ENCODE measurements around the gene MAGOHB.
"Not testable (repeated sequence)": the region's sequence is repeated elsewhere in the genome, so short reads cannot be mapped to it uniquely, and the experiment has no call there.

Gene MAGOHB
- 19.6 to 29.8 reads per million in 2 donors for total RNA-seq

- peak; percentile 94 for DNase-seq
Measured at GRCh38 chr12:10613349-10614055, at the start of gene MAGOHB. Gene MAGOHB (minus strand): TSS chr12:10613609. CDS start chr12:10613532, 77 bp downstream.

- no peak for DNase-seq
Measured at GRCh38 chr12:10661338-10661737, 47.9 kb upstream of the MAGOHB start.

GRCh38 chr12:10654003-10654402 is 40.6 kb upstream of the MAGOHB start:
- DNase-seq: no peak

- DNase-seq: no peak
Measured at GRCh38 chr12:10652192-10652591, 38.8 kb upstream of the MAGOHB start.

- DNase-seq: not testable (repeated sequence)
Measured at GRCh38 chr12:10646576-10646975, 33.2 kb upstream of the MAGOHB start.

- no peak for DNase-seq
Measured at GRCh38 chr12:10645910-10646309, 32.5 kb upstream of the MAGOHB start.

GRCh38 chr12:10641735-10642500 is 28.5 kb upstream of the MAGOHB start:
- DNase-seq: no peak

- DNase-seq: no peak
Measured at GRCh38 chr12:10638728-10639127, 25.3 kb upstream of the MAGOHB start.

- no peak for DNase-seq
Measured at GRCh38 chr12:10636611-10637010, 23.2 kb upstream of the MAGOHB start.

GRCh38 chr12:10636124-10636523 is 22.7 kb upstream of the MAGOHB start:
- DNase-seq: no peak

GRCh38 chr12:10635306-10635705 is 21.9 kb upstream of the MAGOHB start:
- DNase-seq: no peak

- DNase-seq: no peak
Measured at GRCh38 chr12:10634427-10634826, 21.0 kb upstream of the MAGOHB start.

GRCh38 chr12:10633541-10633940 is 20.1 kb upstream of the MAGOHB start:
- DNase-seq: no peak

GRCh38 chr12:10632226-10632625 is 18.8 kb upstream of the MAGOHB start:
- DNase-seq: no peak

- no peak for DNase-seq
Measured at GRCh38 chr12:10624605-10625004, 11.2 kb upstream of the MAGOHB start.

GRCh38 chr12:10623131-10623530 is 9.7 kb upstream of the MAGOHB start:
- no peak for DNase-seq

- no peak for DNase-seq
Measured at GRCh38 chr12:10621278-10621677, 7.9 kb upstream of the MAGOHB start.

- no peak for DNase-seq
Measured at GRCh38 chr12:10620078-10620779, 6.8 kb upstream of the MAGOHB start.

- no peak for DNase-seq
Measured at GRCh38 chr12:10618338-10618987, 5.1 kb upstream of the MAGOHB start.

- no peak for DNase-seq
Measured at GRCh38 chr12:10617863-10618262, 4.5 kb upstream of the MAGOHB start.

GRCh38 chr12:10615532-10615931 is 2.1 kb upstream of the MAGOHB start:
- no peak for DNase-seq

GRCh38 chr12:10614056-10614370 is 604 bp upstream of the MAGOHB start:
- DNase-seq: no peak

GRCh38 chr12:10612984-10613348 is 443 bp downstream of the MAGOHB start:
- no peak for DNase-seq
